ENCODE results near the gene VSIG10L.

The VSIG10L gene

DNA sequence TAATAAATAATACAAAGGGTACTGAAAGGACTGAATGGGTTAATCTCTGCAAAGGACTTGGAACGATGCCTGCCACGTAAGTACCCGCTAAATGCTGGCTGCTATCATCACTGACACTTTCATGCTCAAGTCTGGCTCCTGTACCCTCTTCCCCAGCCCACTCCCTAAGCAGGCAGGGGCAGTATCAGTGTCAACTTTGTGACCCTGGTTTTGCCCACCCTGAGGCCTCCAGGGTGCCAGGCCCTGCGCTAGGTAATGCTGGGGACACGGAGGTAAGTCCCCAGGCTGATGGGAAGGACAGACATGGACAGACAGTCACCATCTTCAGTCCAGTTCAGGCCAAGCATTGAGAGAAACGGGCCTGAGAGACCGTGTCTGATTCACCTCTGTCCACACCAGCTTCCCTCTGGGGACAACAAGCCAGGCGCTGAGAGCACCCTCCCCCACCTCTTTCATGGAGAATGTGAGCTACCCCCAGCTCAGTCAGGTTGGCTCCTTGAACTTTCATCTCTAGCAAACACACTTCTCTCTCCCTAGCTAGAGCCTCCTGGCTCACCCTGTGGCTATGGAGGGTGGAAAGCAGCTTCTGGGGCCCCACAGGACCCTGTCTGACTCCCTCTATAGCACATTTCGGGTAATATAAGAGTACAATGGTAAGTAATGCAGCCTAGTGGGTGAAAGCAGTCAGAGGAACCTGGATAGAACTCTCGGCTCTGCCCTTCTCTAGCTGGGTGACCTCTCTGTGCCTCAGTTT is 23.4 kb upstream of the VSIG10L start:
- DNase-seq = peak; percentile 51

DNA sequence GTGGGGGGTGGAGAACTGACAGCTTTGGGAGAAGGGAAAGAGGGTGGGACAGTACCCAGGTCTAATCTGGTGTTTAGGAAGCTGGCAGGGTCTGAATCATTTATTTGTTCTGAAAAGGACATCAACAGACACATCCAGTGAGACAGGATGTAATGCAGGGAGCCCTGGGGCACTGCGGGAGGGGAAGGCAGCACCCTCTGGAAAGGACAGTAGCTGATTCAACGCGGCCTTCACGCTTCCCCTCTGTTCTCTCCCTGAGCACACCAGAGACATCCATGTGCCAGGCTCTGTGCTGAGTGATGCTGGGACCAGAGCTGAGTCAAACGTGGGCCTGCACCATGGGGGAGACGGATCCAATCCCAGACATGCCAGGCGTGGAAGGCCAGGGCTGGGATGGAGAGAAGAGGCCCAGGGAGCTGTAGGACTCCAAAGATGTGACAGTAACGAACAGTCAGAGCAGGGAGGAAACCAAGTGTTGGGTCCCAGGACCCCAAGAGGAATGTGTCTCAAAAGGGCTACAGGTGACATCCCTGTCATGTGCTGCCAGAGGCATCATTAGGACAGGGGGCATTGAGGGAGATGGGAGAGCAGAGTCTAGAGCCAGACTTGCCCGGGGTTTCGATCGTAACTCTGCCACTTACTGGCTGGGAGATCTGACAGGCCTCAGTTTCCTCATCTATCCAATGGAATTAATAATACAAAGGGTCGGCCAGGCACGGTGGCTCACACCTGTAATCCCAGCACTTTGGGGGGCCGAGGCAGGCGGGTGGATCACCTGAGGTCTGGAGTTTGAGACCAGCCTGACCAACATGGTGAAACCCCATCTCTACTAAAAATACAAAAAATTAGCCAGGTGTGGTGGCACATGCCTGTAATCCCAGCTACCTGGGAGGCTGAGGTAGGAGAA is 22.5 kb upstream of the VSIG10L start:
- no peak for DNase-seq

DNA sequence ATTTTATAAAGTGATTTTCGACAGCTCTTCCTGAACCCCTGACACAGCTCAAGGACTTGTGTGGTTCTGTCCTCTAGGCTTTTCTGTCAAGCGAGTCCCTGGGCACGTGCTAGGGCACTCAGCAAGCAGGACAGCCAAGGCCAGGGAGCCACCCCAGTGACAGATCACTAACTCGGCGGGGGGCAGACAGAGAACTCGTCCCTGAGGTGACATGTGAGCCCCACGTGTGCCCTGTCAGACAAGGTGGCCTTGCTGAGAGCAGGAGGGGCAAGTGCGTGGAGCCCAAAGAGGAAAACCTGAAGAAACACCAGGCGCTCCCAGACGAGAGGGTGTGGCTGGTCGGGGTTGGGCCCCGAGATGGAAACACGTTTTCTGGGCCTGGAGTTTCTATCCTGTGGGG is 19.3 kb upstream of the VSIG10L start:
- no peak for DNase-seq

DNA sequence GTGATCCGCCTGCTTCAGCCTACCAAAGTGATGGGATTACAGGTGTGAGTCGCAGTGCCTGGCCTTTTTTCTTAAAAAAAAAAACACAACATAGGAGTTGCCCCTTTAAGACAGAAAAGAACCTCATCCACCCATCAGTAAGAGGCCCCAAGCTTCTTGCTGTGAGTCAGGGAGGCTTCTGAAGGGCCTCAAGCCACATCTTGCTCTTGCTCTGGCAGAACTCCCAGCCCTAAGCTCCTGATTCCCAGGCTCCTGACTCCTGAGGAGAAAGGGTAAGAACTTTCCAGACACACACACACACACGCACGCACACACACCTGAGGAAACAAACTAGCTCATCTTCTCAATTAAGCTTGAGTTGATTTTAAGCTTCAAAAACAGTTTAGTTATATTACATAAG is 17.4 kb upstream of the VSIG10L start:
- DNase-seq = no peak

DNA sequence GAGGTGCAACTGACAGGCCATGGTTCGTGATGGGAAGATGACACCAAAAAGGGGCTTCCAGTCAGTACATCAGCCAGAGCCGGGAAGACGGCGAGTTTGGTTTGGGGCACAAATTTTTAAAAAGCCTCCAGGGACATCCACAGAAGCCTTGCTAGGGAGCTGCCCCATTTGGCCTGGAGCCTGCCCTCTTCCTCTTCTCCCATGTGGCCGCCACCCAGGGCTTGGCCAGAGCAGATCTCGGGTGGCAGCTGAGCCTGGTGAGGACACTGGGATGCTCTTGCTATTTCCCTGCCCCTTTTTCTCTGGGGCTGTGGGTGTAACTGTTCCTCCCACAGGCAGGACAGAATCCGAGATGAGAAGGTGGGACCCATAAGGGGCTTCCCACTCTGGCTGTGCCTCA is 16.0 kb upstream of the VSIG10L start:
- no peak for DNase-seq

DNA sequence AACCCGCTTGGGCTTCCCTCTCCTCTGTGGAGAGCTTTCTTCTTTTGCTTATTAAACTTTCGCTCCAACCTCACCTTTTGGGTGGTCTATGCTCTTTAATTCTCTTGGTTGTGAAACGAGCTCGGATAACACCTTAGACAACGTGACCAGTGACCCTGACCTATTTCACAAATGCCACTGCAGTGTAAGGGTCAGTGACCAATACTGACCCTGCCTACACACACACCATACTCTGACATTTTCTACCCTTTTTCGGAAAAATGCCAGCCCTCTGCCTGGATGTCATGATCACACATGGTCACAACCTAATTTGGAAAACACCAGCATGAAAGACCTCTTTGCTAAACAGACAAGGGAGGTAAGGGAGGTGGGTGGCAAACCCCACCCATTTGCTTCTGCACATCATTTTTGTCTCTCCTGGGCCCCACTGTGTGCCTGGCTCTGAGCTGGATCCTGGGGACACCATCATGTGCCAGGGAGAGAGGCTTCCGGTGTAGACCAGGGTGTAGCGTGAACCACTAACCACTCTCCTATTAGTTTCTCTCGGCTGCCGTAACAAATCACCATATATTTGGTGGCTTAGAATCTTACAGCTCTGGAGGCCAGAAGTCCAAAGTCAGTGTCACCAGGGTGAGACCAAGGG is 14.3 kb upstream of the VSIG10L start:
- DNase-seq = no peak

DNA sequence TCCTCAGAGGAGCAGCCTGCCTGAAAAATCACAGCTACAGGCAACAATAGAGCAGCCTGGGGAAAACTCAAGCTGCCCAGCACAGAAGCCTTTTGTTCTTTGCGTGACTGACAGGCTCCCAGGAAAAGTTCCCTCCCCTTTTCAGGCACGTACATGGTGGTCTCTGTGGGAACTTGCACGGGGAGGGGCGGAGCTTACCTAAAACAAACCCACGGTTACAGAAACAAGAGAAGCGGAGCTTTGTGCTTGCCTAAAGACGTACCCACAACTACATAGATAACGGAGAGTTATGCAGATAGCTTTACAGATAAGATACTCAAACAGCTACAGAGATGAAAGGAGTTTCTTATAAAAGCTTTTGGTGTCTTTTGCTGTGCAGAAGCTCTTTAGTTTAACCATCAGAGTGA is 12.8 kb upstream of the VSIG10L start:
- no peak for DNase-seq

DNA sequence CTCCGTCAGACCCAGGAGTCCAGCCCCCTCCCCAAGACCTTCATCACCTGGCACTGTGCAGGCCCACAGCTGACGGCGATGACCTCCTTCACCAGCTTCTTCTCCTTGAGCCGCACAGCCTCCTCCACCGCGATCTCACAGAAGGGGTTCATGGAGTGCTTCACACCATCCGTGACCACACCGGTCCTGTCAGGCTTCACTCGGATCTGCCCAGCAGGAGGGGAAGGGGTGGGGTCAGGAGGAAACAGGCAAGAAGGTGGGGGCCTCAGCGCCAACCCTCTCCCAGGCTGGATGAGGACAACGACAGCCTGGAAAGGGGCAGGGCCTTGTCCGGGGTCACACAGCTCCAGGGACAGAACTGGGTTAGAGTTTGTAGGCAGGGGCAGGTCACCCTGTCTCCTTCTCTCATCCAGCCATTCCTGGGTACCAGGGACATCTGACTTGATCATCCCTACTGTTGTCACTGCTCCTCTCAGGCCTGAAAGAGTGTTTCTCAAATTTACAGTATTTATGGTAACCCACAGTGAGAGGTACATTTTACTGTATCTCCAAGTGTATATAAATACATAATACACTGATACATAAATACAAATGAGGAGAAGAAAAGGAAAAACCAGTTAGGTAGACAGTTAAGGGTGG is 12.3 kb upstream of the VSIG10L start:
- DNase-seq = no peak

DNA sequence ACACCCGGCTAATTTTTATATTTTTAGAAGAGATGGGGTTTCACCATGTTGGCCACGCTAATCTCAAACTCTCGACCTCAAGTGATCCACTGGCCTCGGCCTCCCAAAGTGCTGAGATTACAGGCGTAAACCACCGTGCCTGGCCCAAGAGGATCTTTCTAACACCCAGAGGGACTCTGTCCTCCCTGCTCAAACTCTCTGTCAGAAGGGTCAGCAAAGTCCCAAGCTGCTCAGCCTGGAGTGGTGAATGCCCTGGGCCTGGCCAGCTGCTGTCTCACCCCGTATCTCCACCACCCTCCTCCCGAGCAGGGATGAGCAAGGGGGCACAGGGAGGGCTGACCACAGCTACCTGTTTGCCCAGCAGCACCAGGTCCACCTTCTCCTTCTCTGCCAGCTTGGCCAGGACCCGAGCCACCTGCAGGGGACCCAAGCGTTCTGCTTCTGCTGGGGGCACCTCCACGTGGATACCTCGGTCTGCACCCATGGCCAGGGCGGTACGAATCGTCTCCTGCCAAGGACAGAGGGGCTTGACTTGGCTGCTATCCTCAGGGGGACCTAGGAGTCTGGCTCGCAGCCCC is 10.9 kb upstream of the VSIG10L start:
- DNase-seq = no peak

DNA sequence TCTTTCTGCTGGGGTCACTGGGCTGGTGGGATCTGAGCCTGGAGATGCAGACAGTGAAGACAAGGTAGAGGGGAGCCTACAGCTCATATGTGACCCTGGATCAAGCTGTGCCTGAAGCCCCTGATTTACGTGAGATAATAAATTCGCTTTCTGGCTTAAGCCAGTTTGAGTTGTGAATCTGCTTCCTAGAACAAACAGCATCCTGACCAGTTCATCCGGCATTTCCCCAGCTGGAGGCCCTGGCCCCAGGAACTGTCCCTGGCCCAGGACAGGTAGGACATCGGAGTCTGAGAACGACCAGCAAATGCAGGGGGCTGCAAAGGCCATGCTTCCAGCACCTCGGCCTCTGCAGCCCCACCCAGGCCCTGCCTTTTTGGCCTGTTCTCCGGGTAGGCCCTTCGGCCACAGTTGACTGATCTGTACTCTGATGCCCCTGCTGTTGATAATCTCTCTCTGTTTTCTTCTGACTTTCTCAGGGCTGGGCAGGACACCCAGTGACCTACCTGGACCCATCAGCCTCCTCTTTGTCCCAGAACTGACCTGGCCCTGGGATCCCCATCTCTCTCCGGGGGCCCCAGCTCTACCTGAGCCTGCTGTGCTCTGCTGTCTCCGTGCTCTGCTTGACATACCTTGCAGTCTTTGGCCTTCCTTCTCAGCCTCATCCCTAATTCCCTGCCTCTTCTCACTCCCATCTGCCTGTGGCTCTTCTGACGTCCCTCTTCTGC is 9.5 kb upstream of the VSIG10L start:
- no peak for DNase-seq

DNA sequence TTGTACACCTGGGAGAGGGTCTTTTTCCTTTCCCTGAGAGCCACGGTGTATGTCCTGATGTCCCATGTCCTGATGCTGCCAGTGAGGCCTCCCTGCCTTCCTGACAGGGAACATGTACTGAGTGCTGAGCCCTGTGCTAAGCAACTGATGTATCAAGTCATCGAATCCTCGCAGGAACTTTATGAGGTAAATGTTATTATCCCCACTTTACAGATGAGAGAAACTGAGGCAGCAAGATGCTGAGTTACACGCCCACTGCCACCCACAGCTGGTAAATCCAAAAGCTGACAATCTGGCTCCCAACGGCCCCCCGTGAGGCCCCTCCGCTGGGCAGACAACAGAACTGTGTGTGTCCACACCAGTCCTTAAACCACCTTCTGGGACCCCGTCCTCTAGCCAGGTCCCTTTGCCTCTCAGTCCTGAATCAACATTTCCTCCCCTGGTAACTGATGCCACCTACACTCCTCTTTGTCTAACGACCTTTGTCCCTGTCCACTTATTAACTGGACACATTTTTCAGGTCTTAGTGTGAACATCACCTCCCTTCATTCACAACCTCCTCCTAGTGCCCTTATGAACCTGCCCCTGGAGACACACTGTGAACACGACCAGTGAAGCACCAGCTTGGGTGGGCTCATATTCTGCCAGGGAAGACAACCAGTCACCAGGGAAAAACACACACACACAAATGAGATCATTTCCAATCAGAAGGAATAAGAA is 5.4 kb upstream of the VSIG10L start:
- no peak for DNase-seq

DNA sequence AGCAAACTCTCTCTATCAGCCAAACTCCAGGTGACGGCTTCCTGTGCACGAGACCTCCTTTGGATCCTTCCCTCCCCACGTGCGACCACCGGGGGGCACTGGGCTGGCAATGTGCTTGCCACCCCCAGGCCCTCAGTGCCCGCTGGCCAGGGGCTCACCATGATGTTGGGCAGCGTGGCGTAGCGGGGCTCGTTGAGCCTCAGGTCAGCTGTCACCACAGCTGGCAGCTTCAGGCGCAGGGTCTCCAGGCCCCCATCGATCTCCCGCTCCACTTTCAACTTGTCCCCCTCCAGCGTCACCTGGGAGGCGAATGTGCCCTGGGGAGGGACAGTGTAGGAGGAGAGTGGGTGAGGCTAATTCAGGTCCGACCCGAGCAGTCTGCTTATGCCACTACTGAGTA is 4.8 kb upstream of the VSIG10L start:
- no peak for DNase-seq

DNA sequence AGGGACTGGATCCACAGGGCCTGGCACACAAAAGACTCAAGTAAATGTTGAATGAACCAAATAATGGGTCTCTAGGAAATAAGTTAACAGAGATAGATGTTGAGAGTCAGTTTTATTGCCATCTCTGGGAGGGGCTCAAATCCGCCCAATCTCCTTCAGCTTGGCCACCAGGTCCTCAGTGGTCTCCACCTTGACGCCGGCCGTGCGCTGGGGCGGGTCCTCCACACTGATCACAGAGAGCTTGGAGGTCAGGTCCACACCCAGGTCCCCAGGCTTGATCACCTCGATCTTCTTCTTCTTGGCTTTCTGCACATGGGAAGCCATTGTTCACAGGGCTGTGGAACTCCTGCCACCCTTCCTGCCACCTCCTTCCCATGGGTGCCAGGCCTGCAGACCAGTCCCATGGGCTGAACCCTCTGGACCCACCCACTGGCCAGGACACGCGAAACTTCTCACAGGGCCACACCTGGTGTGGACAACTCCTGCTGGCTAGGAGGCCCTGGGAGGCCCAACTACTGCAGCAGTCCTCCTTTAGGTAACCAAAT is 3.2 kb upstream of the VSIG10L start:
- DNase-seq = no peak

DNA sequence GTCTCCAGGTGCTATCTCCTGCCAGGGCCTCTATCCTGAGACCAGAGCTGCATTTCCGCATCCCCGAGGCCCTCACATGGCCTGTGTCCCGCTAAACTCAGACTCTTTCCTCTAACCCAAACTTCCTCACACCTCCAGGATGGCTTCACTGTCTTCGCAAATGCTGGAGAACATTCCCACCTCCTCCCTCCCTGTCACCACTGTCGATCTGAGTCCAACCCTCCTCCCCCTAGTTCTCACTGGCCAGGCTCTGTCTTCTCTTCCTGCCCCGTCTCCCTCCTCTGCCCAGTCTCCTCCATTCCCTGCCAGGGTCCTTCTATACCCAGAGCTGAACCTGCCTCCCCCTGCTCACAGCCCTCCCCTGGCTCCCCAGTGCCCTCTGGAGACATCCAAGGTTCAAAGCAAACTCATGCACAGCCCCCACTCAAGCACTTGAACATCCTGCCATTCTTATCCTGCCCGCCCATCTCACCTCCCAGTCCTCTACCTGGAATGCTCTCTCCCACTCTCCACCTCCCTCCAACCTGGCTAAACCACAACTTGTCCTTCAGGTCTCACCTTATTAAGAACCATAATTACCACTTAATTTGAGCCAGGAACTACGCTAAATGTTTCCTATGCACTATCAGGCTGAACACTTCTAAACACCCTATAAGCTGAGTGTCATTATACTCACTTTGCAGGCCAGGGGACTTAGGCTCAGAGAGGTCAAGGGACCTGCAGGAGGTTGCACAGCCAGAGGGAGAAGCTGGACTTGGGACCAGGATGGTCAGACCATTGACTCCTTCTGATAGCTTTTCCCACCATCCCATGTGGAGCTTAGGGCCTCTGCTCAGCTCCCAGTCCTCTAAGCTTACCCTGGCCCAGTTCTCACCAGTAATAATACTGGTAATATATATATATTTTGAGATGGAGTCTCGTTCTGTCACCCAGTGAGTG is 961 bp upstream of the VSIG10L start:
- no peak for DNase-seq

DNA sequence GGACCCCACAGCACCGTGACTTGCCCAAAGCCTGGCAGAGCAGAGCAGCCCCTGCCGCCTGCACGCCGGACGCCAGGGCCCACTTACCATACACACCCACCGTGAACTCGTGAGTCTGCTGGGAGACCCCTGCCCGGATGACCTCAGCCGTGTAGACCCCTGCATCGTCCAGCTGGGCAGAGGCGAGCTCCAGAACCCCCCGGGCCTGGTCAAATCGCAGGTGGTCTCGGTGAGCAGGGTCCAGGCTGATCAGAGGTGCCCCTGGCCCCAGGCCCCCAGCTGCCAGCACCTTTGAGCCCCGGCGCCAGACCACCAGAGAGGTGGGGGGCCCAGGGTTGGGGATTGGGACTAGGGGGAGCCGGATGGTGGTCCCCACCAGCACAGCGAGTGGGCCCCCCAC is 873 bp downstream of the VSIG10L start:
- no peak for DNase-seq

DNA sequence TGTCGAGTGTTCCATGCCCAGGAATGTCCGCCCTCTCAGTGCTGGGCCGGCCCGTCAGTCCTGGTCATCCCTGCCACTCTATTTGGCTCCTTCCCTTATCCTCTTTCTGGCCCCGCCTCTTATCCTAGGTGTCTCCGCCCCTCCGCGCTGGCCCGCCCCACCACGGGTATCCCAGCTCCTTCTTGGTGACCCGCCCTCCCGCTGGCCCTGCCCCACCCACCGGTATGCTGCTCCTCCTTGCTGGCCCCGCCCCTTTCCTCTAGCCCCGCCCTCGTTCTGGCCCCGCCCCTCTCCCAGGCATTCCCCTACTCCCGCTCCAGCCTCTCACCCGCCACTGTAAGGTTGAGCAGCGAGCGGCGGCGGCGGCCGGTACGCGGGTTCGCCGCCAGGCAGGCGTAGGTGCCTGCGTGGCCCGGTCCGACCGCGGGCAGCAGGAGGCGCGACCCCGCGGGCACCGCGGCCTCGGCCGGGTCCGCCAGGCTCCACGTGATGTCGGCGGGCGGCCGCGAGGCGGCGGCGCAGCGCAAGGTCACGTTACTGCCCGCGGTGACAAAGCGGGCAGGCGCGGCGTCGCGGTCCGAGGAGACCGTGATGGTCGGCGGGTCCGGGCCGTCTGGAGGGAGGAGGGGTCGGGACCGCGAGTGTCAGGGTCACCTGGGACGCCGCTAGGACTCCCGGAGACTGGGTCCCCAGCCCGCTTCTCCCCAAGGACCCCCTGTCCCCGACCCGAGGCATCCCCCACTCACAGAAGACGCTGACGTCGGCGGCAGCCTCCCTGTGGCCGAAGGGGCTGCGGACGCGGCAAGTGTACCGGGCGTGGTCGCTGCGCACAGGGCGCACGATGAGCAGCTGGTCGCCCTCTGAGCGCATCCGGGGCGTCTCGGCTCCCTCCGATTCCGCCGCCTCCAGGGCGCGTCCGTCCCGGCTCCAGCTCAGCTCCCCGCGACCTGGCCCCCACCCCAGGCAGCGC is 2.0 kb downstream of the VSIG10L start:
- peak; percentile 96 for DNase-seq

DNA sequence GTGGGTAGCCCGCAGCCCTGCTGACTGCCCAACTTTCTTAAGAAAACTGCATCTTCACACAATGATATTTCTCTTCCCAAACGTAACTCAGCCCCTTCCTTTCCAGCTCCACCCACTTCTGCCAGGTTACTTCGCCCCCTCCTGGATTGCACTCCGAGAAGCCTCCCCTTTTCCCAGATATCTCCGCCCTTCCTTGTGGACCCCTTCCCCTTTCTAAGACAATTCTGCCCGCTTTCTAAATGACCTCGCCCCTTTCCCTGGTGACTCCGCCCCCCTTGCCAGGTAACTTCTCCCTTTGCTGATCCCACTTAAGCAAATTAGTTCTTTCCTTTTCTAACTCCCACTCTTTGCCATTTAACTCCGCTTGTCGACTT is 2.6 kb downstream of the VSIG10L start:
- DNase-seq = no peak

DNA sequence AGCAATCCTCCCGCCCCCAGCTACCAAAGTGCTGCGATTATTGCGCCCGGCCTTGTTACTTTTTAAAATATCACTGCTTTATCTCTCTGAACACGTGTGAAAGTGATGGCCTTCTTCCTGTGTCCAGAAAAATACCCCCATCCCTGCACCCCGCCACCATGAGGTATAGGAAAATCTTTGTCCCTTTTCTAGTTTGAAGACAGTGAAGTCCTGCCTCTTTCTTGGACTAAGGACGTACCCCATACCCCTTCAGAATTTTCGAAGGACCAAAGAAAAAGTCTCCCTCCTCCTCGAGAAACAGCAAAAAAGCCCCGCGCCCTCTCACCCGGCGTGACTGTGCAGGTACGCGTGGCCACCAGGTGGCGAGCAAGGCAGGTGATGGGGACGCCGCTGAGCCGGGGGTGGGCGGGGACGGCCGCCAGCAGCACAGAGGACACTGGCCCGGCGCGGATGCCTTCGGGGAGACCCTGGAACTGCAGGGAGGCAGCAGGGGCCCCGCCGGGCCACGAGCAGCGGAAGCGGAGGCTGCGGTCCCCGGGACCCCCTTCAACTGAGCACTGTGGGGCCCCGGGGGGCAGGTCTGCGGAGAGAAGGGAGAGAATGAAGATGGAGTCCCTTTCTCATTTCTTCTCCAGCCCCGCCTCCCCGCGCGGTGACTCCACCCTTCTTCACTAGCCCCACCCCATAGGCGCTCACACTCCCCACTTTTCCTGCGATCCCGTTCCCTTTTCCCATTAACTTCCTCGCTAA is 3.2 kb downstream of the VSIG10L start:
- DNase-seq = peak; percentile 92
